Measurements from ENCODE around the gene CDCP1.
A peak's percentile ranks its signal among the peaks of the same experiment; 100 is the strongest.

The CDCP1 gene

GRCh38 chr3:45104715-45105711 lies 41.2 kb downstream of the CDCP1 start:
- Histone ChIP-seq H3K4me1 (ENCODE audit: insufficient read depth, low read length) (peaks cover 8% of the 10 kb centered on the region), H3K27ac (ENCODE audit: low read depth, low read length) (no peak overlapping the region), H3K4me3 (ENCODE audit: low read depth in 1 of 2, low read length in 2 of 2) (no peak overlapping the region), H3K27me3 (ENCODE audit: control insufficient read depth in 1 of 2, insufficient read depth in 2 of 2, low read length in 2 of 2) (no peaks in the 10 kb centered on the region), H3K9me3 (ENCODE audit: low read length) (no peaks in the 10 kb centered on the region), H3K36me3 (ENCODE audit: insufficient read depth, low read length) (no peaks in the 10 kb centered on the region), H3K9ac (ENCODE audit: low read length) (no peak overlapping the region)

GRCh38 chr3:45103753-45104714 lies 42.1 kb downstream of the CDCP1 start:
- Histone ChIP-seq H3K27me3 (ENCODE audit: control insufficient read depth in 1 of 2, insufficient read depth in 2 of 2, low read length in 2 of 2) (no peaks in the 10 kb centered on the region), H3K4me3 (ENCODE audit: low read depth in 1 of 2, low read length in 2 of 2) (no peak overlapping the region), H3K36me3 (ENCODE audit: insufficient read depth, low read length) (no peaks in the 10 kb centered on the region), H3K9me3 (ENCODE audit: low read length) (no peaks in the 10 kb centered on the region), H3K9ac (ENCODE audit: low read length) (no peak overlapping the region), H3K4me1 (ENCODE audit: insufficient read depth, low read length) (peaks cover 8% of the 10 kb centered on the region), H3K27ac (ENCODE audit: low read depth, low read length) (no peak overlapping the region)

GRCh38 chr3:45103334-45103733 lies 42.8 kb downstream of the CDCP1 start:
- Histone ChIP-seq H3K9ac (ENCODE audit: low read length) (no peak overlapping the region), H3K27ac (ENCODE audit: low read depth, low read length) (no peak overlapping the region), H3K4me3 (ENCODE audit: low read depth in 1 of 2, low read length in 2 of 2) (no peak overlapping the region), H3K36me3 (ENCODE audit: insufficient read depth, low read length) (no peaks in the 10 kb centered on the region), H3K27me3 (ENCODE audit: control insufficient read depth in 1 of 2, insufficient read depth in 2 of 2, low read length in 2 of 2) (no peaks in the 10 kb centered on the region), H3K4me1 (ENCODE audit: insufficient read depth, low read length) (peaks cover 8% of the 10 kb centered on the region), H3K9me3 (ENCODE audit: low read length) (no peaks in the 10 kb centered on the region)

GRCh38 chr3:45100981-45101407 lies 45.2 kb downstream of the CDCP1 start:
- H3K4me1 ChIP-seq (ENCODE audit: insufficient read depth, low read length): peaks cover 8% of the 10 kb centered on the region
- H3K36me3 ChIP-seq (ENCODE audit: insufficient read depth, low read length): no peaks in the 10 kb centered on the region
- H3K9ac ChIP-seq (ENCODE audit: low read length): no peak overlapping the region
- H3K4me3 ChIP-seq (ENCODE audit: low read depth in 1 of 2, low read length in 2 of 2): no peak overlapping the region
- no peaks in the 10 kb centered on the region for H3K9me3 ChIP-seq (ENCODE audit: low read length)
- H3K27ac ChIP-seq (ENCODE audit: low read depth, low read length): no peak overlapping the region
- H3K27me3 ChIP-seq (ENCODE audit: control insufficient read depth in 1 of 2, insufficient read depth in 2 of 2, low read length in 2 of 2): no peaks in the 10 kb centered on the region

GRCh38 chr3:45098310-45098709 lies 47.9 kb downstream of the CDCP1 start:
- no peaks in the 10 kb centered on the region for H3K9me3 ChIP-seq (ENCODE audit: low read length)
- peaks cover 18% of the 10 kb centered on the region for H3K4me1 ChIP-seq (ENCODE audit: insufficient read depth, low read length)
- H3K27me3 ChIP-seq (ENCODE audit: control insufficient read depth in 1 of 2, insufficient read depth in 2 of 2, low read length in 2 of 2): no peaks in the 10 kb centered on the region
- H3K27ac ChIP-seq (ENCODE audit: low read depth, low read length): no peak overlapping the region
- no peak overlapping the region for H3K4me3 ChIP-seq (ENCODE audit: low read depth in 1 of 2, low read length in 2 of 2)
- no peak overlapping the region for H3K9ac ChIP-seq (ENCODE audit: low read length)
- no peaks in the 10 kb centered on the region for H3K36me3 ChIP-seq (ENCODE audit: insufficient read depth, low read length)

GRCh38 chr3:45097296-45097883 lies 48.8 kb downstream of the CDCP1 start:
- Histone ChIP-seq H3K9me3 (ENCODE audit: low read length) (no peaks in the 10 kb centered on the region), H3K4me1 (ENCODE audit: insufficient read depth, low read length) (peaks cover 28% of the 10 kb centered on the region), H3K27ac (ENCODE audit: low read depth, low read length) (no peak overlapping the region), H3K4me3 (ENCODE audit: low read depth in 1 of 2, low read length in 2 of 2) (no peak overlapping the region), H3K9ac (ENCODE audit: low read length) (no peak overlapping the region), H3K27me3 (ENCODE audit: control insufficient read depth in 1 of 2, insufficient read depth in 2 of 2, low read length in 2 of 2) (no peaks in the 10 kb centered on the region), H3K36me3 (ENCODE audit: insufficient read depth, low read length) (no peaks in the 10 kb centered on the region)

- no peak overlapping the region for H3K9ac ChIP-seq (ENCODE audit: low read length)
- no peaks in the 10 kb centered on the region for H3K27me3 ChIP-seq (ENCODE audit: control insufficient read depth in 1 of 2, insufficient read depth in 2 of 2, low read length in 2 of 2)
- H3K4me1 ChIP-seq (ENCODE audit: insufficient read depth, low read length): peaks cover 30% of the 10 kb centered on the region
- H3K36me3 ChIP-seq (ENCODE audit: insufficient read depth, low read length): no peaks in the 10 kb centered on the region
- no peak overlapping the region for H3K27ac ChIP-seq (ENCODE audit: low read depth, low read length)
- H3K9me3 ChIP-seq (ENCODE audit: low read length): no peaks in the 10 kb centered on the region
- no peak overlapping the region for H3K4me3 ChIP-seq (ENCODE audit: low read depth in 1 of 2, low read length in 2 of 2)
Observed at GRCh38 chr3:45095916-45096526, 50.2 kb downstream of the CDCP1 start.

GRCh38 chr3:45093176-45093575 lies 53.0 kb downstream of the CDCP1 start:
- Histone ChIP-seq H3K9ac (ENCODE audit: low read length) (peak overlapping the region; percentile 10), H3K9me3 (ENCODE audit: low read length) (no peaks in the 10 kb centered on the region), H3K36me3 (ENCODE audit: insufficient read depth, low read length) (no peaks in the 10 kb centered on the region)

GRCh38 chr3:45092132-45093031 lies 53.8 kb downstream of the CDCP1 start:
- Histone ChIP-seq H3K27me3 (ENCODE audit: control insufficient read depth in 1 of 2, insufficient read depth in 2 of 2, low read length in 2 of 2) (no peaks in the 10 kb centered on the region), H3K9me3 (ENCODE audit: low read length) (no peaks in the 10 kb centered on the region), H3K36me3 (ENCODE audit: insufficient read depth, low read length) (no peaks in the 10 kb centered on the region), H3K27ac (ENCODE audit: low read depth, low read length) (peak overlapping the region; percentile 32), H3K9ac (ENCODE audit: low read length) (peak overlapping the region; percentile 10), H3K4me1 (ENCODE audit: insufficient read depth, low read length) (peaks cover 42% of the 10 kb centered on the region), H3K4me3 (ENCODE audit: low read depth in 1 of 2, low read length in 2 of 2) (peak overlapping the region in 1 of 2 donors; percentile 26)

More at GRCh38 chr3:45093176-45093575, 53.0 kb downstream of the CDCP1 start:
- H3K27me3 ChIP-seq (ENCODE audit: control insufficient read depth in 1 of 2, insufficient read depth in 2 of 2, low read length in 2 of 2): no peaks in the 10 kb centered on the region
- peak overlapping the region in 1 of 2 donors; percentile 26 for H3K4me3 ChIP-seq (ENCODE audit: low read depth in 1 of 2, low read length in 2 of 2)
- peak overlapping the region; percentile 32 for H3K27ac ChIP-seq (ENCODE audit: low read depth, low read length)
- H3K4me1 ChIP-seq (ENCODE audit: insufficient read depth, low read length): peaks cover 40% of the 10 kb centered on the region

- H3K36me3 ChIP-seq (ENCODE audit: insufficient read depth, low read length): no peaks in the 10 kb centered on the region
- H3K27me3 ChIP-seq (ENCODE audit: control insufficient read depth in 1 of 2, insufficient read depth in 2 of 2, low read length in 2 of 2): no peaks in the 10 kb centered on the region
- H3K4me3 ChIP-seq (ENCODE audit: low read depth in 1 of 2, low read length in 2 of 2): no peak overlapping the region
- peaks cover 55% of the 10 kb centered on the region for H3K4me1 ChIP-seq (ENCODE audit: insufficient read depth, low read length)
- no peak overlapping the region for H3K27ac ChIP-seq (ENCODE audit: low read depth, low read length)
- no peak overlapping the region for H3K9ac ChIP-seq (ENCODE audit: low read length)
- no peaks in the 10 kb centered on the region for H3K9me3 ChIP-seq (ENCODE audit: low read length)
Observed at GRCh38 chr3:45090855-45091254, 55.3 kb downstream of the CDCP1 start.

All from muscle layer of colon (tissue), 2 donors.